ENCODE data around the gene TNK1.

DNA sequence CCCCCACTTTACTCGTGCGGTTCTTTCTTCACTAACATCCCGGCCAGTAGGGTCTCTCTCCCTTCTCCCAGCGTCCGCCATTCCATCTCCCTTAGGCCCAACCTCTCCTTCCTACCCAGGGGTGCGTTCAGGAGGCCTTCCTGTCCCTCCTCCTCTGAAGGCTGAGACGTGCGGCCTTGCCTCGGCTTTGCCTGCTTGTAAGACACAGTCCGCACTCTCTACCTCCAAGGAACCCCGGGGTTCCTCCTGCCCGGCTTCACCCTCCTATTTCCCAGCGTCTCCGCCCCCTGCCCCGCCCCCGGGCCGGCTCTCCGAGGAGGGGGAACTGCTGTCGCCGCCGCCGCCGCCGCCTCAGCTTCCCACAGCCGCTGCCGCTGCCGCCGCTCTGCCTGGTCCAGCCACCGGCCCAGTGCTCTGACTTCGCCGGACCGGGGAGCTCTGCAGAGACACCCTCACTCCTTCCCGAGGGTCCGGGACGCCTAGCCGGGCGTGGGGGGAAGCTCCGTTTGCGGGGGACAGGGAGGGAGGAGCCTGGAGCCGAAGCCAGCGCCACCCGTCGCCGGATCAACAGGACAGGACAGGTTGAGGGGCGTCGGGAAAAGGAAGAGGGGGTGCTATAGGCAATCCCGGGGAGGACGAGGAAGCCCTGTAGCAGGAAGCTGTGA, 57.2 kb downstream of the TNK1 start:
- no peak for TF ChIP-seq POLR2AphosphoS5 (IDR thresholded peaks at IDR 0.05; ENCODE audit: low read depth, low read length)
- TF ChIP-seq CTCF (IDR thresholded peaks at IDR 0.05): no peak
- no peak for TF ChIP-seq GABPA (IDR thresholded peaks at IDR 0.05; ENCODE audit: low read depth)
- no peak for TF ChIP-seq RFX5 (IDR thresholded peaks at IDR 0.05; ENCODE audit: low read length)
- TF ChIP-seq FOSL2 (IDR thresholded peaks at IDR 0.05; ENCODE audit: borderline replicate concordance, low read depth): no peak
